HG02870 (cell line): ENCODE results near the gene AZIN2.
"Not testable (repeated sequence)": the region's sequence is repeated elsewhere in the genome, so short reads cannot be mapped to it uniquely, and the experiment has no call there.

Experiments used
- ATAC-seq: cut with Tn5 transposase; IDR thresholded peaks from one replicate; pipeline ENCODE4 v1.9.1; 2021; ENCODE audit warnings: mild to moderate bottlenecking, moderate library complexity; ENCODE audit not compliant: unreplicated experiment

The AZIN2 gene

GRCh38 chr1:33093004-33093403, 12.1 kb downstream of the AZIN2 start:
- ATAC-seq: no peak

- no peak for ATAC-seq
Measured at GRCh38 chr1:33094486-33094885, 13.5 kb downstream of the AZIN2 start.

- no peak for ATAC-seq
Measured at GRCh38 chr1:33094971-33095604, 14.1 kb downstream of the AZIN2 start.

GRCh38 chr1:33096363-33097005, 15.5 kb downstream of the AZIN2 start:
- no peak for ATAC-seq

- ATAC-seq: no peak
Measured at GRCh38 chr1:33097137-33097611, 16.2 kb downstream of the AZIN2 start.

- no peak for ATAC-seq
Measured at GRCh38 chr1:33097762-33098161, 16.8 kb downstream of the AZIN2 start.

- ATAC-seq: no peak
Measured at GRCh38 chr1:33098371-33098770, 17.4 kb downstream of the AZIN2 start.

GRCh38 chr1:33099290-33100118, 18.6 kb downstream of the AZIN2 start:
- no peak for ATAC-seq

- ATAC-seq: not testable (repeated sequence)
Measured at GRCh38 chr1:33100119-33100415, 19.1 kb downstream of the AZIN2 start.

- no peak for ATAC-seq
Measured at GRCh38 chr1:33110477-33110876, 29.5 kb downstream of the AZIN2 start.

- ATAC-seq: no peak
Measured at GRCh38 chr1:33111965-33112364, 31.0 kb downstream of the AZIN2 start.

- ATAC-seq: no peak
Measured at GRCh38 chr1:33117440-33118085, 36.6 kb downstream of the AZIN2 start.

- no peak for ATAC-seq
Measured at GRCh38 chr1:33118274-33118673, 37.3 kb downstream of the AZIN2 start.

GRCh38 chr1:33119050-33119449, 38.1 kb downstream of the AZIN2 start:
- ATAC-seq: no peak

GRCh38 chr1:33119532-33120217, 38.7 kb downstream of the AZIN2 start:
- no peak for ATAC-seq

- no peak for ATAC-seq
Measured at GRCh38 chr1:33120436-33121231, 39.7 kb downstream of the AZIN2 start.

- ATAC-seq: no peak
Measured at GRCh38 chr1:33121728-33122127, 40.8 kb downstream of the AZIN2 start.

GRCh38 chr1:33122483-33123178, 41.7 kb downstream of the AZIN2 start:
- ATAC-seq: no peak

GRCh38 chr1:33123266-33123665, 42.3 kb downstream of the AZIN2 start:
- ATAC-seq: no peak
